GM21390 (cell line): ENCODE data around the gene ALDOA.
"Not testable (repeated sequence)": the region's sequence is repeated elsewhere in the genome, so short reads cannot be mapped to it uniquely, and the experiment has no call there.

Experiments
- ATAC-seq: cut with Tn5 transposase; IDR thresholded peaks from one replicate; pipeline ENCODE4 v1.9.1; 2021; ENCODE audit not compliant: unreplicated experiment

Gene ALDOA

GRCh38 chr16:30040690-30041089 is 24.9 kb upstream of the ALDOA start:
- not testable (repeated sequence) for ATAC-seq

- no peak for ATAC-seq
These were observed 23.7 kb upstream of the ALDOA start for GRCh38 chr16:30041841-30042240.

GRCh38 chr16:30046178-30046577 is 19.4 kb upstream of the ALDOA start:
- ATAC-seq = no peak

- no peak for ATAC-seq
These were observed 19.0 kb upstream of the ALDOA start for GRCh38 chr16:30046588-30046987.

GRCh38 chr16:30049871-30050270 is 15.7 kb upstream of the ALDOA start:
- no peak for ATAC-seq

- ATAC-seq = no peak
These were observed 14.0 kb upstream of the ALDOA start for GRCh38 chr16:30051518-30051917.

GRCh38 chr16:30052671-30053372 is 12.7 kb upstream of the ALDOA start:
- peak; percentile 53 for ATAC-seq

GRCh38 chr16:30053376-30054015 is 12.1 kb upstream of the ALDOA start:
- peak; percentile 10 for ATAC-seq

- no peak for ATAC-seq
These were observed 11.1 kb upstream of the ALDOA start for GRCh38 chr16:30054451-30054850.

- no peak for ATAC-seq
These were observed 10.5 kb upstream of the ALDOA start for GRCh38 chr16:30054959-30055553.

- ATAC-seq = no peak
These were observed 5.2 kb upstream of the ALDOA start for GRCh38 chr16:30060346-30060745.

- ATAC-seq = no peak
These were observed 4.6 kb upstream of the ALDOA start for GRCh38 chr16:30060836-30061554.

GRCh38 chr16:30063278-30063892 is 2.2 kb upstream of the ALDOA start:
- ATAC-seq = no peak

- peak; percentile 39 for ATAC-seq
These were observed 1.4 kb upstream of the ALDOA start for GRCh38 chr16:30063893-30064728.

GRCh38 chr16:30064729-30065101 is 845 bp upstream of the ALDOA start:
- ATAC-seq = no peak

GRCh38 chr16:30065943-30066760 is 592 bp downstream of the ALDOA start:
- ATAC-seq = no peak

- ATAC-seq = no peak
These were observed 1.4 kb downstream of the ALDOA start for GRCh38 chr16:30066761-30067583.

- no peak for ATAC-seq
These were observed 2.0 kb downstream of the ALDOA start for GRCh38 chr16:30067584-30067916.

- ATAC-seq = no peak
These were observed 2.8 kb downstream of the ALDOA start for GRCh38 chr16:30068333-30068732.
